Peyer's patch (tissue), 4 donors: ENCODE measurements around the gene NMBR. TPM values are rescaled to one million over a fixed set of nuclear protein-coding genes. Genes with fewer than 3 reads are reported as not detected.

Experiments used
- DNase-seq, 3 donors: peaks; one replicate each; pipeline ENCODE4 v3.0.0-alpha.2; 2017 to 2019
- H3K27ac ChIP-seq, 4 donors: fragments of 200-600 bp; sonication (generic); one replicate each; pipeline ENCODE4 v1.5.1; 2016 to 2019
- H3K27me3 ChIP-seq, 2 donors: fragments of 200-600 bp; sonication (generic); one replicate each; pipeline ENCODE4 v1.5.1; 2019
- H3K36me3 ChIP-seq, 3 donors: fragments of 200-600 bp; sonication (generic); one replicate each; pipeline ENCODE4 v1.5.1; 2016 to 2019
- H3K4me1 ChIP-seq, 4 donors: fragments of 200-600 bp; sonication (generic); one replicate each; pipeline ENCODE4 v1.5.1; 2016 to 2019
- H3K4me3 ChIP-seq, 4 donors: fragments of 200-600 bp; sonication (generic); 1 replicate in 3 of 4; 2 replicates in 1 of 4; pipeline ENCODE4 v1.5.1; 2016 to 2019; ENCODE audit warnings: mild to moderate bottlenecking in 1 of 4
- H3K9me3 ChIP-seq, 4 donors: fragments of 200-600 bp; sonication (generic); one replicate each; pipeline ENCODE4 v1.5.1; 2016 to 2019; ENCODE audit warnings: mild to moderate bottlenecking in 1 of 4
- CTCF ChIP-seq, 6 experiments: fragments of 450-650 bp in 4 of 6; fragments of 200-600 bp in 2 of 6; sonication (generic) in 1 of 6; IDR thresholded peaks; one replicate each; pipeline ENCODE4 v1.5.1; 2017 to 2019; ENCODE audit warnings: antibody characterized with exemption in 6 of 6, mild to moderate bottlenecking in 3 of 6, moderate library complexity in 1 of 6
- POLR2A ChIP-seq, 2 donors: fragments of 450-650 bp; IDR thresholded peaks; one replicate each; pipeline ENCODE4 v1.5.1; 2017; ENCODE audit warnings: antibody characterized with exemption in 2 of 2, mild to moderate bottlenecking in 2 of 2, moderate library complexity in 2 of 2
- total RNA-seq, 4 donors: library from RNA; depleted of rRNA; stranded (reverse); fragments of >200 nt; gene quantifications; one replicate each; pipeline ENCODE4 v1.1.0, GENCODE V29; 2016

NMBR gene
- total RNA-seq, 4 donors from 2014 or later, result not detected

- Histone ChIP-seq H3K27me3 (no peaks in the 10 kb centered on the region), H3K36me3 (no peaks in the 10 kb centered on the region)
- TF ChIP-seq POLR2A (IDR thresholded peaks at IDR 0.05) (no peak), CTCF (IDR thresholded peaks at IDR 0.05) (no peak)
Observed at GRCh38 chr6:142048593-142048980, 98.3 kb downstream of the NMBR start.

DNA sequence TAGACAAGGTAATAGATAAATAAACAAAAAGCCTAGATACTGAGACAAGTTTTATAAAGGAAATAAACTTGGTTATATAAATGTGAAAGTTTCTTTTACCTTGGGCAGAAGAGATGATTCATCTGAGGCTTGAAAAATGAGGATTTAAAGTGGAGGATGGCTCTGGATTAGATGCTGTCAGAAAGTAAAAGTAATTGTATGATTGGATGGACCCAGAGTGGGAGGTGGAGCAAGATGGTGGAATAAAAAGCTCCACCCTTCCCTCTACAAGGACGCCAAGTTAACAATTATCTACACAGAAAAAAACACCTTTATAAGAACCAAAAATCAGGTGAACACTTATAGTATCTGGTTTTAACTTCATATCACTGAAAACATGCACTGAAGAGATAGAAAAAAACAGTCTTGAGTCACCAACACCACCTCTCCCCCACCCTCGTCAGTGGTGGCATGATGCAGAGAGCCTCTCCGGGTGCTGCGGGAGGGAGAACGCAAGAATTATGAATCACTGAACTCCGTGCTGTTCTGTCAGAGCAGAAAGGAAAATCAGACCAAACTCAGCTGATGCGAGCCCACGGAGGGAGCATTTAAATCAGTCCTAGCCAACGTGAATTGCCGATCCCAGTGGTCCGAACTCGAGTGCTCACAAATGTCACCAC is 98.9 kb downstream of the NMBR start:
- H3K27me3 ChIP-seq, result no peaks in the 10 kb centered on the region
- no peak overlapping the region for H3K4me3 ChIP-seq
- H3K27ac ChIP-seq, result no peak overlapping the region
- H3K36me3 ChIP-seq, result no peaks in the 10 kb centered on the region
- DNase-seq, result no peak
- TF ChIP-seq POLR2A (IDR thresholded peaks at IDR 0.05), result no peak
- TF ChIP-seq CTCF (IDR thresholded peaks at IDR 0.05), result no peak
- no peaks in the 10 kb centered on the region for H3K9me3 ChIP-seq
- no peaks in the 10 kb centered on the region for H3K4me1 ChIP-seq

More at GRCh38 chr6:142048593-142048980, 98.3 kb downstream of the NMBR start:
- no peaks in the 10 kb centered on the region for H3K4me1 ChIP-seq
- no peak for DNase-seq
- H3K9me3 ChIP-seq, result no peaks in the 10 kb centered on the region
- H3K4me3 ChIP-seq, result no peak overlapping the region
- no peak overlapping the region for H3K27ac ChIP-seq

DNA sequence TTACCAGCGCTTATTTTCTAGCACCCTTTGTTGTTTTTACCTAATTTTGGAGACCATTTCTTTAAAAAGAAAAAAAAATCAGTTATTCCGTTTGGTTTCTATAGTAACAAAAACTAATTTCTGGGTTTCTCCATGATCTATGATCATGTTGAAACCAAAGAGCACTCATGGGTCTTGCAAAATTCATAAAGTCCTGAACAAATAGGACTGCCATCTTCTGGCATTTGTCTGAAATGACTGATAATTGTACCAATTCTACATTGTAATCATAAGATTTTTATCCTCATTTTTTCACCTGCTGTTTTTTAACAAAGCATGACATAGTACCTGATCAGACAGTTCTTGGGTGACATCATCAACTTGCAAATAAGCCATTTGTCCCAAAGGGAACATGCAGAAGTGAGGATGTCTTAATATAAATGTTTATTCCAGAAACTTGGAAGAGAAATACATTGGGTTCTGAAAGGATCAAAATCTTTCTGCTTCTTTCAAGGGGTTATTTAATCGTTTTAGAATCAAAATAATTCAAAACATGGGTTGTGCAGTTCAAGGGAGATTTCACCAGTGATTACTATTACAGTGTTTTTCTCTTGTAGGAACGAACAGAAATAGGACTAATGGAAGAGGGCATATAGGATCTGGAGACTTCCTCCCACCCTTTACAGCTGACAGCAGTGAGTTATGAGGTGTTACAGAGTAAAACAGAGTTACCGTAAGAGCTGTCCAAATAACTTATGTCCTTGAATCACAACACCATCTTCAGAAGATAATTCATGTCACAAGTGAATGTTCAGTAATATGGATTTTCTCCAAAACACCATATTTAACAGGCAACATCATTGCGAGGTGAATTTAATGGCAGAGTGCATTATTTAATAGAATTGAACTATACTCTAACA is 101.3 kb downstream of the NMBR start:
- Histone ChIP-seq H3K27ac (no peak overlapping the region), H3K4me1 (no peaks in the 10 kb centered on the region), H3K36me3 (no peaks in the 10 kb centered on the region)

DNA sequence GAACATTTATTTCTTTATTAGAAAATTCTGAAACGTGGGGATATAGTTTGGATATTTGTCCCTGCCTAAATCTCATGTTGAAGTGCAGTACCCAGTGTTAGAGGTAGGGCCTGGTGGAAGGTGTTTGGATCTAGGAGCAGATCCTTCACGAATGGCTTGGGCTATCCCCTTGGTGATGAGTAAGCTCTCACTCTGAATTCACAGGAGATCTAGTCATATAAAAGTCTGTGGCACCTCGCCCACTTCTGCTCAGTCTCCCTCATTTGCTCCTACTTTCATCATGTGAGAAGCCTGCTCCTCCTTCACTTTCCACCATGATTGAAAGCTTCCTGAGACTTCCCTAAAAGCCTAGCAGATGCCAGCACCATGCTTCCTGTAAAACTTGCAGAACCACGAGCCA is 111.0 kb downstream of the NMBR start:
- no peak for TF ChIP-seq POLR2A (IDR thresholded peaks at IDR 0.05)
- TF ChIP-seq CTCF (IDR thresholded peaks at IDR 0.05), result no peak
- Histone ChIP-seq H3K27ac (no peak overlapping the region), H3K27me3 (no peaks in the 10 kb centered on the region), H3K9me3 (no peaks in the 10 kb centered on the region), H3K4me1 (no peaks in the 10 kb centered on the region), H3K36me3 (no peaks in the 10 kb centered on the region), H3K4me3 (no peak overlapping the region)
- DNase-seq, result no peak

More for the DNA sequence above, 101.3 kb downstream of the NMBR start:
- Histone ChIP-seq H3K9me3 (no peaks in the 10 kb centered on the region), H3K27me3 (no peaks in the 10 kb centered on the region), H3K4me3 (no peak overlapping the region)
- TF ChIP-seq CTCF (IDR thresholded peaks at IDR 0.05) (no peak), POLR2A (IDR thresholded peaks at IDR 0.05) (no peak)
- no peak for DNase-seq

DNA sequence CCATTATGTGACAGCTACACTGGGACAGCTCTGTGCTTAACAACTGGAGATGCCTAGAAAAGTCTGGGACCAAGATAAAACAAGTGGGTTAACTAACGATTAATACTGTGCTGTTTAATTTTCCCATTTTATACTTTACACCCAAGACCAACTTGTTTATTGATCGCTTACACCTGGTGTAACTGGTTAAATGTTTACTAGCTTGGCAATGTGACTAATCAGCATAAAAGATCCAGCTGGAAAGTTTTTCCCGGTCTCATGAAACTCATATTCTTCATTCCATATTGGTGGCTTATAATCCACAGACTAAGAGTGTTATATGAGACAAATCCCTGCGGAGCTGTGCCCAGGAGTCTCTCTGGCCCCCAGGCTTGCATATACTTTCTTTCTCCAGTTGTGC is 115.9 kb downstream of the NMBR start:
- Histone ChIP-seq H3K27ac (no peak overlapping the region), H3K4me1 (no peaks in the 10 kb centered on the region), H3K36me3 (no peaks in the 10 kb centered on the region), H3K9me3 (no peaks in the 10 kb centered on the region), H3K4me3 (no peak overlapping the region), H3K27me3 (no peaks in the 10 kb centered on the region)
- TF ChIP-seq POLR2A (IDR thresholded peaks at IDR 0.05) (no peak), CTCF (IDR thresholded peaks at IDR 0.05) (no peak)
- no peak for DNase-seq
